Skeletal muscle tissue (tissue), 4 donors: ENCODE measurements around the gene SMPD3. TPM values are rescaled to one million over a fixed set of nuclear protein-coding genes. Genes with fewer than 3 reads are reported as not detected.

ENCODE experiments used
- H3K27ac ChIP-seq: one replicate; pipeline ENCODE4 v1.7.0; 2013; ENCODE audit warnings: mild to moderate bottlenecking, low read depth, low read length, inconsistent platforms
- H3K27me3 ChIP-seq, 3 donors: one replicate each; pipeline ENCODE4 v1.7.0; 2013; ENCODE audit warnings: low read length in 3 of 3; ENCODE audit not compliant: control insufficient read depth in 3 of 3, insufficient read depth in 3 of 3
- H3K36me3 ChIP-seq, 3 donors: one replicate each; pipeline ENCODE4 v1.7.0; 2013; ENCODE audit warnings: low read length in 3 of 3; ENCODE audit not compliant: control insufficient read depth in 3 of 3, insufficient read depth in 3 of 3
- H3K4me1 ChIP-seq, 3 donors: one replicate each; pipeline ENCODE4 v1.7.0; 2013; ENCODE audit warnings: low read length in 3 of 3, mild to moderate bottlenecking in 3 of 3; ENCODE audit not compliant: control insufficient read depth in 3 of 3, insufficient read depth in 3 of 3
- H3K4me3 ChIP-seq, 3 donors: one replicate each; pipeline ENCODE4 v1.7.0; 2013; ENCODE audit warnings: low read length in 3 of 3
- H3K9ac ChIP-seq, 3 donors: one replicate each; pipeline ENCODE4 v1.7.0; 2013; ENCODE audit warnings: low read length in 3 of 3, mild to moderate bottlenecking in 3 of 3, moderate library complexity in 2 of 3, low read depth in 1 of 3
- H3K9me3 ChIP-seq, 3 donors: one replicate each; pipeline ENCODE4 v1.7.0; 2013; ENCODE audit warnings: low read length in 3 of 3; ENCODE audit not compliant: control insufficient read depth in 3 of 3
- total RNA-seq: library from RNA; depleted of rRNA; stranded (reverse); fragments of >200 nt; gene quantifications from one replicate; pipeline ENCODE4 v1.2.3, GENCODE V29; 2014
- donor health status: Osteomylitis.

Gene SMPD3
- total RNA-seq, 1 donor from 2014 or later: under 0.01 TPM

DNA sequence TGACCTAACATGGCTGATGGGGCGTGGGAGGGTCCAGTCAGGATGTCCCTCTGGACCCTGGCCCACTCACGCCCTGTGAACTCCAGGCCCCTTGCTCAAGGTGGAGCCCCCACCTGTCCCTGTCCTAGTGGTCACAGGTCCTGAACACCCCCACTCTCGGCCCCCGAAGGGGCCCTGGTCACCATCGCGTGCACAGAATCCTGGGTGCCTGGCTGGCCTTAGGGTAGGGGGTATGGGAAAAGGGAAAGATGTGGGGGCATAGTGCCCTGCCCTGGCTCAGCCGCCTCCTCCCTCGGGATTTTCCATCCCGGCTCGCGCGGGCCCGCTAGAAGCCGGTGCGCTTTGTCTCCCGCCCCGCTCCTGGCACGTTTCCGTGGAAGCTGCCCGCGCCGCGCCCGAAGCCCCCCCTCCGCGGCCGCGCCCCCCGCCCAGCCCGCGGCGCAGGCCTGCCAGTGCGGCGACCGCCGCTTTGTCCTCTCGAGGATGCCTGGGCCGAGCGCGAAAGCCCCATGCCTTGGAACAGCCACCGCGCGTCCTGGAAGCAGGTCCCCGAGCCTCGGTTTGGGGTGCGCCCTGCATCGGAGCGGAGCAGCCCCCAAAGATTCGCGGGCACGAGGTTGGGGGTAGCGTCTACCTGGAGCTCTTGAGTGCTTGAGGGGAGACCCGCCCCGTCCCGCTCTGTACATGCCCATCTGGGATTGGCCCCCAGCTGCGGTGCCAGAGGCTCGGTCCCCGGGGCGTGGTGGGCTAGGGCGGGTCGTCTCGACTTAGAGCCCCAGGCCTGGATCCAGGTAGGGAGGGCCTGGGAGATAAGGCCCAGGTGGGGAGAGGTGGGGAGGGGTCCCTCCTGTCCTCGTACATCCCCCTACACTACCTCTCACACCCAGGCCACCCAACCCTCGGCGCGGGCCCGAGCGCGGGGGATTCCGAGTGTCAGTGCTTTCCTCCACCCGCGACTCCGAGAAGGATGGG, 1.3 kb downstream of the SMPD3 start:
- Histone ChIP-seq H3K9me3 (no peaks in the 10 kb centered on the region), H3K9ac (no peak overlapping the region), H3K4me3 (no peak overlapping the region), H3K27me3 (peaks cover 14 to 36% (median 24%) of the 10 kb centered on the region in 3 donors), H3K4me1 (peaks cover 13 to 22% (median 19%) of the 10 kb centered on the region in 3 donors), H3K27ac (no peak overlapping the region), H3K36me3 (no peaks in the 10 kb centered on the region)

DNA sequence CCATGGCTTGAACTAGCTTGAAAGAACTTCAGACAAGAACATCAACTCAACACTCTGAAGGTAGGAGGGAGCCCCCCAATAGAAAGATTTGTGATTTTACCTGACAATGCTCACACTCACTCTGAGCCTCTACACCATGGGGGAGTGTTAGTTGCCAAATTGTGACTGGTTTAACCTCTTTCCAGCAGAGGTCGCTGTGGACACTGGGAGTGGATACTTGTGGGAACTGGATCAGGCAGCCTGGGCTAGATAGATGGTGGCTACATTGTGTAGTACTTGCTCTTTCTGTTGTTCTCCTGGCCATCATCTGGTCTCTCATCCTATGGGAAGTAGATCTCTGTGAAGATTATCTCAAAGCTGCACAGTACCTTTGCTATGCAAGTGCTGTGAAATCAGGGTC, 2.9 kb downstream of the SMPD3 start:
- Histone ChIP-seq H3K4me1 (peaks cover 13 to 22% (median 19%) of the 10 kb centered on the region in 3 donors), H3K36me3 (no peaks in the 10 kb centered on the region), H3K9ac (no peak overlapping the region), H3K9me3 (no peaks in the 10 kb centered on the region), H3K27me3 (peaks cover 14 to 40% (median 24%) of the 10 kb centered on the region in 3 donors), H3K4me3 (no peak overlapping the region), H3K27ac (no peak overlapping the region)

DNA sequence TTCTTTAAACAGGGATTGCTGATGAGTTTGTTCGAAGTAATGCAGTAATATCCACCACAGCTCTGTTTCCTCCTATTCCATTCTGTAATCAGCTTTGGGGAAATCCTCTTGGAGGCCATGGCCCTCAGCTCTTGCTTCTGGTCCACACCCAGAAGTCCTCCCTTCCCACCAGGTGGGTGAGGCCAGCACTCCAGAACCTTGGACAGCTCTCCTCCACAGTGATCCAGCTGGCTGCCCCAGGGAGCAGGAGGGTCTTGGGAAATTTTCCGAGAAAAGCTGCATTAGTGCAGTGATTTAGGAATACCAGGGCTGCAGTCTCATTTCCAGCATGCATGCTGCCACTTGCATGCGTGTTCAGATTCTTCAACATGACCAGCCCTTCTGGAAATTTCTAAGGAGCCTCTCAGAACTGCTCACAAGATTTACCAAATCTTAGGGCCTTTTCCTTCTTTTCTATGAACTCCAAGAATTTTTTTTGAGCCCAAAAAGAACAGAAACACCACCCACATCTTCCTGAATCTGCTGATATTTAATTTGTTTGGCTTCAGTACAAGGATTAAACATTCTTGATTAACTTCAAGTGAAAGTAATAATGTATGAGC, 4.2 kb downstream of the SMPD3 start:
- no peak overlapping the region for H3K9ac ChIP-seq
- no peak overlapping the region for H3K4me3 ChIP-seq
- H3K36me3 ChIP-seq: no peaks in the 10 kb centered on the region
- peaks cover 20 to 41% (median 29%) of the 10 kb centered on the region in 3 donors for H3K27me3 ChIP-seq
- H3K27ac ChIP-seq: no peak overlapping the region
- peaks cover 13 to 20% (median 19%) of the 10 kb centered on the region in 3 donors for H3K4me1 ChIP-seq
- no peaks in the 10 kb centered on the region for H3K9me3 ChIP-seq

DNA sequence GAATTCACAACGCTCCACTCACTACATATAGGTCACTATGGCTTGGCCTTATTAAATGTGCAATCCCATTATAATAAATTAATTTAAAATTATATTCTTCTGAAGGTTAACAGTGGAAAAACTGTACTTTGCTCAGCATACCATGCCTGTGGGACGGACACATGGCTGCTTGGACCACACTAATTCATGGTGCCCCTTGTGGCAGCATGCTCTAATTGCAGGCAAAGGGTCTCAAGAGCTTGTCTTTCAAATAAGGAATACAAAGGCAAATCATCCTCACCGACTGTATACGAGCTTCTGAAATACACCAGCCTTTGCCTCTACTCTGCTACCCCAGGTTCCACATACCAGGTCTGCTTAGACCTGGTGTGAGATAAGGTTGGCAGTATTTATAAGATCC, 11.7 kb downstream of the SMPD3 start:
- H3K4me1 ChIP-seq: no peaks in the 10 kb centered on the region
- peaks cover 5 to 9% (median 6%) of the 10 kb centered on the region in 3 donors for H3K27me3 ChIP-seq
- H3K9me3 ChIP-seq: no peaks in the 10 kb centered on the region
- no peak overlapping the region for H3K9ac ChIP-seq
- H3K4me3 ChIP-seq: no peak overlapping the region
- no peaks in the 10 kb centered on the region for H3K36me3 ChIP-seq
- H3K27ac ChIP-seq: no peak overlapping the region

DNA sequence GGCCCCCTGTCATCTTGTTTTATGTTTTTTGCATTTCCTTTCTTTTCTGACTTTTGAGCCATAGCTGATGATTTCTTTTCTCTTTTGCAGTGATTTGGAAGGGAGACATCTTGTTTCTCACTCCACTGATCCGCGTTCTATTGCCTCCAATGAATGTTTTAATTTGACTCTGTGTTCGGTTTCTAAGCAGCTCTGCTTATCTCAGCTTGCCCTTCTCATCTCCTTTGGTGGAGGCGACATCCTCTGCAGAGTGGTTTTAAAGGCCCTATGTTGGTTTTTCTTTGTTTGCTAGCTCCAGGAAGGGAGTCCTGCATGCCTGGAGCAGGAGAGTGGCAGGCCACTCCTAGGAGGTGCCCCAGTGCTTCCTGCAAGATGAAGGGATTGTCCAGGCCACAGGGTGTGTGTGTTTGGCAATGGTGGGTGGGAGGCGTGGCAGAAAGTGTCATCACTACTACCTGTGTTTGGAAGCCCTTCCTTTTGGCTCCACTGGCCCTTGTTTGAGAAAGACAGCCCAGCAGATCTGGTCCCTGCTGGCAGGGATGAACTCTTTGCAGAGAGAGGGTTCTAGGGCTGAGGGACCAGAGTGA, 13.6 kb downstream of the SMPD3 start:
- no peaks in the 10 kb centered on the region for H3K9me3 ChIP-seq

DNA sequence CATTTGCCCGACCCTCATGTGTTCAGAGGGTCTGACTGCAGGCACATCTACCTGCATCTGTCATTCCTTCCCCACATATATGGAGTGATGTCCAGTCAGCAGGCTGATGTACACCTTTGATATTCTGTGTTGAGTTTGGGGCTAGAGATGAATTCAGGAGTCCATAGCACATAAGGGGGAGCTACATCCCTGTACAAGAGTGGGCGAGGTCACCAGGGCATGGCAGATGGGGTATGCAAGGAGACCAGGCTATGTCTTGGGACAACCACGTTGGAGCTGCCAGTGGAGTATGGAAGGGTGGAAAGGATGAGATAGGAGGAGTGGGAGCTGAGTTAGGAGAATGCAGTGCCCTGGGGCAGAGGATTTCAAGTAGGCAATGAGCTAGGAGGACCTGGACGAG, 15.0 kb downstream of the SMPD3 start:
- no peak overlapping the region for H3K4me3 ChIP-seq
- H3K9me3 ChIP-seq: no peaks in the 10 kb centered on the region

More for the DNA sequence above, 13.6 kb downstream of the SMPD3 start:
- H3K4me1 ChIP-seq: no peaks in the 10 kb centered on the region
- no peaks in the 10 kb centered on the region for H3K36me3 ChIP-seq
- no peak overlapping the region for H3K4me3 ChIP-seq
- H3K27ac ChIP-seq: no peak overlapping the region
- H3K9ac ChIP-seq: no peak overlapping the region
- H3K27me3 ChIP-seq: peaks cover under 1 to 6% (median 4%) of the 10 kb centered on the region in 3 donors

DNA sequence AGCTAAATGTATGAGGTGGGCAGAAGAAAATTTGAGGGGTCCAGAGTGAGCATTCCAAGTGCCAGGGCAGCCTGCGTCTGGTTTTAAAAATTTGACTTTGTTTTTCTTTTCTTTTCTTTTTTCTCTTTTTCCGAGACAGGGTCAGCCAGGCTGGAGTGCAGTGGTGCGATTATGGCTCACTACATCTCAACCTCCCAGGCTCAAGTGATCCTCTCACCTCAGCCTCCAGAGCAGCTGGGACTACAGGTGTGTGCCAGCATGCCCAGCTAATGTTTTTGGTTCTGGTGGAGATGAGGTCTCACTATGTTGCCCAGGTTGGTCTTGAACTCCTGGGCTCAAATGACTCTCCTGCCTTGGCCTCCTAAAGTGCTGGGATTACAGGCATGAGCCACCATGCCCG, 15.6 kb downstream of the SMPD3 start:
- H3K9me3 ChIP-seq: no peaks in the 10 kb centered on the region
- peaks cover 0 to 3% (median 0%) of the 10 kb centered on the region in 3 donors for H3K27me3 ChIP-seq
- H3K27ac ChIP-seq: no peak overlapping the region
- H3K4me3 ChIP-seq: no peak overlapping the region
- no peaks in the 10 kb centered on the region for H3K36me3 ChIP-seq
- H3K9ac ChIP-seq: no peak overlapping the region
- H3K4me1 ChIP-seq: no peaks in the 10 kb centered on the region

More for the DNA sequence above, 15.0 kb downstream of the SMPD3 start:
- no peaks in the 10 kb centered on the region for H3K4me1 ChIP-seq
- H3K27ac ChIP-seq: no peak overlapping the region
- H3K9ac ChIP-seq: no peak overlapping the region
- peaks cover 0 to 3% (median 0%) of the 10 kb centered on the region in 3 donors for H3K27me3 ChIP-seq
- no peaks in the 10 kb centered on the region for H3K36me3 ChIP-seq

DNA sequence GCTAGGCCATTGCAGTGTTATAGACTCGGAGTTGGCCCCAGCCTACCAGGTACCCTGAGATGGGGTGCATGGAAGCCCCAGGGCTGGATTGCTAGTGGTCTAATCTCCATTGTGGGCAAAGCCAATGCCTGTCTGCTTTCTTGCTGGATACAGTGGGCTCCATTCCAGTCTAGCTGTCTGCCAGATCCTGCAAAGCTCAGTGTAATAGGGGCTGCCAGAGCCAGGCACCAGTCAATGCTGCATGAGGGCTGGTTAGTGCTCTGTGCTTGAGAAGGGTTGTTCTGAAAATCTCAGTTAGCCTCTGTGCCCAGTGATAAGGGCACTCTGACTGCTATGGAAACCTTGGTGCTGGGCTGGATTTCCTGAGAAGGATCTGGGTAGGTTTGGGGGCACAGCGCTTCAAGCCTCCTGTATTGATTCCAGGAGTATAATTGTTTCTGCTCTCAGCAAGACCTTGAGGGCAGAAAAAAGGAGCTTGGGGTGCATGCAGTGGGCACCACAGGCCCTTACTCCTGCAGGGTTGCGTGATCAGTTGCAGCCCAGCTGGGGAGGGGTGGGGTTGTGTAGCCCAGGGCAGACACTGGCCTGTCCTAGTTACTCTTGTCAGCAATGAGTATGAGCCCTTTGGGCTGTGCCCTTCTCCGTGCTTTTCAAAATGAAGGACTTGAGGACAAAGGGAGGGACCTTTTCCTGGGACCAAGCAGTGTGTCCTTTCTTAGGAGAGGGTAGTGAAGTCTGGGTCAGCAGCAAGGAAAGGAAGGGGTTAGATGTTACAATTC, 19.0 kb downstream of the SMPD3 start:
- Histone ChIP-seq H3K27me3 (peaks cover 0 to 3% (median 0%) of the 10 kb centered on the region in 3 donors), H3K27ac (no peak overlapping the region), H3K9ac (no peak overlapping the region), H3K4me1 (no peaks in the 10 kb centered on the region), H3K9me3 (no peaks in the 10 kb centered on the region), H3K4me3 (no peak overlapping the region), H3K36me3 (no peaks in the 10 kb centered on the region)

DNA sequence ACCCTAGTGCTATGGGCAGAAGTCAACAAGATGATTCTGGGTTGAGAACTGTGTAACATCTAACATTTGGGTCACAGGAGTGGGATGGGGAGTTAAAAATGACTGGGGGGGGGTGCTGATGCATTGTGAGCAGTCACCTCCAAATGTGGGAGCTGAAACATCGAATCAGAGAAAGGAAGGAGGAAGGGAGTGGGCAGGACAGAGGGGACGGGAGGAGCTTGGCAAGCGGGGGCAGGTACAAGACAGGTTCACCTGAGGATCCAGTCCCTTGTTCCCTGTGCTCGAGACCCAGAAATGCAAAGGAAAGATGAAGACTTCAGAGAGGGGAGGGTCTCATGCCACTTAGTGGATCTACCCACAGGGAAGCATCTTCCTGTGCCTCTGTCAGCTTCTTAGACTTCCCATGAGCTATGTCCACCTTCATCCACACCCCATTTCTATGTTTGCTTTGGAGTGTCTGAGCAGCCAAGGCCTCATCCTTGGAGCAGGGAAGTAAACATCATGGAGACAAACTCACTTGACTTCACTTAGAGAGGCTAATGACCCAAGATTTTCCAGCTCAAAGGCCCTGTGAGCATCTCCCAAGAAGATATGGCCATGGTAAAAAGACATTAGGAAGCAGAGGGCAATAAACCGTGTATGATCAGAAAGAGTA, 20.5 kb downstream of the SMPD3 start:
- H3K27me3 ChIP-seq: peaks cover 0 to 3% (median 0%) of the 10 kb centered on the region in 3 donors
- no peaks in the 10 kb centered on the region for H3K36me3 ChIP-seq
- no peak overlapping the region for H3K27ac ChIP-seq
- no peak overlapping the region for H3K9ac ChIP-seq
- H3K9me3 ChIP-seq: no peaks in the 10 kb centered on the region
- no peak overlapping the region for H3K4me3 ChIP-seq
- no peaks in the 10 kb centered on the region for H3K4me1 ChIP-seq
